Lower leg skin (tissue), 4 donors: ENCODE results near the gene RASGRP2. TPM values are rescaled to one million over a fixed set of nuclear protein-coding genes. Genes with fewer than 3 reads are reported as not detected.

Source experiments
- DNase-seq, 2 donors: peaks; one replicate each; pipeline ENCODE4 v3.0.0-alpha.2; 2019; ENCODE audit warnings: low spot score in 2 of 2
- H3K4me3 ChIP-seq: fragments of 200-600 bp; sonication (generic); 2 replicates; pipeline ENCODE4 v1.5.1; 2017; ENCODE audit warnings: mild to moderate bottlenecking, low read depth; ENCODE audit not compliant: poor library complexity, severe bottlenecking
- CTCF ChIP-seq, 3 donors: fragments of 450-650 bp; IDR thresholded peaks; one replicate each; pipeline ENCODE4 v1.5.1; 2016; ENCODE audit warnings: antibody characterized with exemption in 3 of 3, mild to moderate bottlenecking in 3 of 3, moderate library complexity in 2 of 3
- POLR2A ChIP-seq, 2 donors: fragments of 450-650 bp; IDR thresholded peaks; one replicate each; pipeline ENCODE4 v1.6.1; 2016 to 2017; ENCODE audit warnings: antibody characterized with exemption in 2 of 2, mild to moderate bottlenecking in 1 of 2, moderate library complexity in 1 of 2
- WGBS, 2 donors: methylation state at CpG; one replicate each; pipeline ENCODE4 v1.1.5; 2018; 5-methylcytosine and 5-hydroxymethylcytosine counted together
- intact Hi-C: fragments of 100-400 bp; cut with DNase I; formaldehyde crosslinking; loops from one replicate; pipeline ENCODE4 v1.15.0; 2023; ENCODE audit warnings: low total_unique reads
- total RNA-seq, 4 donors: library from RNA; depleted of rRNA; stranded (reverse); fragments of >200 nt; gene quantifications; one replicate each; pipeline ENCODE4 v1.1.0, GENCODE V29; 2016

Gene RASGRP2
- total RNA-seq, 4 donors from 2014 or later = 1.1 to 10.0 (median 5.0) TPM

GRCh38 chr11:64681171-64681570, 62.8 kb downstream of the RASGRP2 start:
- TF ChIP-seq CTCF (IDR thresholded peaks at IDR 0.05) = no peak
- TF ChIP-seq POLR2A (IDR thresholded peaks at IDR 0.05) = no peak
- no peak overlapping the region for H3K4me3 ChIP-seq
- DNase-seq = no peak
- intact Hi-C loops = no loop called here
- 78 to 82% methylated on average over 4 of the region's 4 CpGs for WGBS, 2 donors

GRCh38 chr11:64679846-64680245, 64.1 kb downstream of the RASGRP2 start:
- H3K4me3 ChIP-seq = no peak overlapping the region
- 52 to 61% methylated on average over 1 of the region's 2 CpGs for WGBS, 2 donors
- TF ChIP-seq CTCF (IDR thresholded peaks at IDR 0.05) (no peak), POLR2A (IDR thresholded peaks at IDR 0.05) (no peak)
- no peak for DNase-seq
- intact Hi-C loops = no loop called here

GRCh38 chr11:64677441-64678023, 66.4 kb downstream of the RASGRP2 start:
- intact Hi-C loops = no loop called here
- 75 to 83% methylated on average over 6 of the region's 6 CpGs for WGBS, 2 donors

More at GRCh38 chr11:64677441-64678023, 66.4 kb downstream of the RASGRP2 start:
- H3K4me3 ChIP-seq = no peak overlapping the region
- DNase-seq = no peak
- no peak for TF ChIP-seq CTCF (IDR thresholded peaks at IDR 0.05)
- no peak for TF ChIP-seq POLR2A (IDR thresholded peaks at IDR 0.05)

Other genes starting within 250 kb of the RASGRP2 start
- gene SLC22A11, start 188.2 kb downstream of the RASGRP2 start, total RNA-seq = under 1 TPM in 1 of 4 donors, not detected in 3; 0.13 TPM
- gene SLC22A12, start 152.9 kb downstream of the RASGRP2 start, total RNA-seq = not detected
- gene NRXN2, start 20.9 kb downstream of the RASGRP2 start, total RNA-seq = 1 to 10 TPM in 2 of 4 donors, under 1 TPM in 1, not detected in 1; 0.27 to 7.0 (median 1.1) TPM
- 1 to 10 TPM in 1 of 4 donors, under 1 TPM in 3; 0.11 to 2.0 (median 0.44) TPM for gene PYGM, start 15.8 kb upstream of the RASGRP2 start, total RNA-seq
- 100 to 1,000 TPM; 130 to 327 (median 178) TPM for gene SF1, start 34.4 kb upstream of the RASGRP2 start, total RNA-seq
- gene MAP4K2, start 59.1 kb upstream of the RASGRP2 start, total RNA-seq = 10 to 100 TPM in 3 of 4 donors, 1 to 10 TPM in 1; 9.3 to 29.8 (median 19.5) TPM
- 10 to 100 TPM; 20.5 to 42.7 (median 32.2) TPM for gene MEN1, start 66.4 kb upstream of the RASGRP2 start, total RNA-seq
- gene CDC42BPG, start 100.5 kb upstream of the RASGRP2 start, total RNA-seq = 10 to 100 TPM; 40.3 to 81.3 (median 50.1) TPM
- gene EHD1, start 134.5 kb upstream of the RASGRP2 start, total RNA-seq = 10 to 100 TPM; 81.0 to 98.9 (median 90.5) TPM
- 100 to 1,000 TPM in 1 of 4 donors, 10 to 100 TPM in 3; 73.8 to 118 (median 91.2) TPM for gene ATG2A, start 173.1 kb upstream of the RASGRP2 start, total RNA-seq
- 10 to 100 TPM; 21.8 to 43.6 (median 34.0) TPM for gene PPP2R5B, start 180.5 kb upstream of the RASGRP2 start, total RNA-seq
- not detected for gene GPHA2, start 191.8 kb upstream of the RASGRP2 start, total RNA-seq
- gene MAJIN, start 228.0 kb upstream of the RASGRP2 start, total RNA-seq = not detected